ENCODE results near the gene CYP2C18.
"Not testable (repeated sequence)": the region's sequence is repeated elsewhere in the genome, so short reads cannot be mapped to it uniquely, and the experiment has no call there.

The CYP2C18 gene

GRCh38 chr10:94747838-94748237, 64.3 kb downstream of the CYP2C18 start:
- no peak for DNase-seq

- no peak for DNase-seq
Observed at GRCh38 chr10:94757916-94758315, 74.4 kb downstream of the CYP2C18 start.

DNA sequence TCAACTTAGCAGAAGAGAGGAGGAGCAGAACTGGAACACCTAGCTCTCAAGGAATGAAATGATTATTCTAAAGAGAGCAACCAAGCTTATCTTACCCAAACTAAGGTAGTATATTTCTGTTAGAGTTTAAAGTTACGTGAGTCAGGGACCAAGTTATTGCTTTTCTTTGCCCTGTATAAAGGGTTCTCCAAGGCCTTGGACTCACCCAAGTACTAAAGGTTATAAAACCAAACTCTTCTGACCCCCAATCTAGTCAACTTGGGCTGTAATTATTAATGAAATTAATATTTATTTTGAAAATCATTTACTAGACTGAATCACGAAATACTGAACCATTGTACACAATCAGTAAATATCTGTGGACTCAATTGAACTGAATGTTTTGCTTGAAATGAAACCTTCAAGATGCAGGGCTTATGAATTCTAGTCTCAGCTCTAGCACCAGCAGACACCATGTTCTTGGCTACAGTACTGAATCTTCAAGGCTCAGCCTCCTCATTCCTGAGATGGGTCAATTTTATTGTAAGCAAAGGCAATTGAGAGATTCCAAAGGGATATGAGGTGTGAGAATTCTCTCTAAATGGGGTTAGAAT, 77.2 kb downstream of the CYP2C18 start:
- no peak for DNase-seq

DNA sequence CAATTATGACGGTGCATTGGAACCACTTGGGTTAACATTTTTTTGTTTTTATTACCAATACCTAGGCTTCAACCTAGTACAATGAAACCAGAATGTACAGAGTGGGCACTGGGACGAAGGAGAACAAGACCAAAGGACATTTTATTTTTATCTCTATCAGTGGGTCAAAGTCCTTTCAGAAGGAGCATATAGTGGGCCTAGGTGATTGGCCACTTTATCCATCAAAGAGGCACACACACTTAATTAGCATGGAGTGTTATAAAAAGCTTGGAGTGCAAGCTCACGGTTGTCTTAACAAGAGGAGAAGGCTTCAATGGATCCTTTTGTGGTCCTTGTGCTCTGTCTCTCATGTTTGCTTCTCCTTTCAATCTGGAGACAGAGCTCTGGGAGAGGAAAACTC, 78.9 kb downstream of the CYP2C18 start, which contains the start of gene CYP2C19:
CYP2C19 (plus strand) TSS at position 289 of the 400 bp plus-strand sequence; CDS start at position 314, 25 bp downstream.
- no peak for DNase-seq

- DNase-seq = not testable (repeated sequence)
Observed at GRCh38 chr10:94775425-94775824, 91.9 kb downstream of the CYP2C18 start.

DNA sequence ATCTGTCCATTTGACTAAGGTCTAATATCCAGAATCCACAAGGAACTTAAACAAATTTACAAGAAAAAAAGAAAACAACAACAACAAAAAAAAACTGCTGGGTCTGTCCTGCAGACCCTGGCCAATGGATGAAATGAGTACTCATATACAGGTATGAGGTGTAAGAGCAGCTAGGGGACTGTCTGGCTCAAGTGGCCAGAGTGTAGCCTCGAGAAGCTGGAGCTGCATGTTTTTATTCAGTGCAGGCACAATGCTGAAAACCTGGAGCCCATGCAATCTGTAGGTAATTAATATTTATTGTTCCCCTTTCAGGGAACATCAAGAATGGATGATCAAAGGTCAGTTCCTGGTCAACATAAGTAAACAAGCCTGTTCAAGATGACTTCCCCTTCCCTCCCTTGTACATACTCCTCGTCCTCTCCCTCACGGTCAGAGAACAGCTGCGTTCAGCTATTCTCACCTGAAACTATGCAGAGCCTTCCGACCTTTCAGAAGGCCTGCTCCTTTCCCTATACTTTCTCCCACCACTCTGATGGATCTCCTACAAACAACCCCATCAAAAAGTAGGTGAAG, 94.4 kb downstream of the CYP2C18 start:
- DNase-seq = no peak

DNA sequence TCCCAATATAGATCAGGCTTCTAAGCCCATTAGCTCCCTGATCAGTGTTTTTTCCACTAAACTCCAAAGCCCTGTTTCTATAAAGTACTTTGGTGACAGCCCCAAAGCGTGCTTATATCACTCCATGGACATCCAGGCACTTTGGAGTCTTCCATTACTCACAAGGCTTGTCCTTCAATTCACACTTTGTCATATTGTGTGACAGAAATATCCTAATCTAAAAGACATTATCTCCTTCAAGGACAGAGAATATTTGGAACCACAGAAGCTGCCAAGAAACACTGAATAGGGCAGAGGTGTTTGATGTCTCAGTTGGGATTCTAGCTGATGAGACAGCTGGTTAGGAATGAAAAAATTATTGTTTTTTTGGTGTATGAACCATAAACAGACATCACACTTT, 97.3 kb downstream of the CYP2C18 start:
- no peak for DNase-seq

GRCh38 chr10:94784256-94784655, 100.7 kb downstream of the CYP2C18 start:
- no peak for DNase-seq

DNA sequence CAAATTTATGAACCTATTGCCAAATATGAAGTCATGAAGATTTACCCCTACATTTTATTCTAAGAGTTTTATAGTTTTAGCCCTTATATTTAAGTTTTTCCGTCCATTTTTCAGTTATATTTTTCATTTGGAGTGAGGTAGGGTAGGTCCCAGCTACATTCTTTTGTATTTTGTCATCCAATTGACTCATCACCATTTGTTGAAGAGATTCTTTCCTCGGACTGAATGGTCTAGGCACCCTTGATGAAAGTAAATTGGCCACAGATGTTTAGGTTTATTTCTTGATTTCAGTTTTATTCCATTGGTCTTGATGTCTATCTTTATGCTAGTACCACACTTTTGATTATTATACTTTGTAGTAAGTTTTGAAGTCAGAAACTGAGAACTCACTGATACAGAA, 101.7 kb downstream of the CYP2C18 start:
- DNase-seq = no peak

Data from activated naive CD4-positive, alpha-beta T cell treated with anti-CD3 and anti-CD28 coated beads, Interleukin-2, amount 50 U/mL, for 16 hours (primary cell).